A549 (cell line): ENCODE measurements around the gene ZNF397.

Source experiments
- CBX8 ChIP-seq: fragments of 200-600 bp; sonication (generic); IDR thresholded peaks from 2 replicates; pipeline ENCODE4 v1.6.1; 2016
- JUN ChIP-seq, 2 experiments: fragments of >200 bp; sonication (Bioruptor Twin); formaldehyde crosslinking; IDR thresholded peaks; 2 replicates in 1 of 2; 3 replicates in 1 of 2; pipeline ENCODE4 v1.6.1; 2016 to 2017
- KDM1A ChIP-seq: fragments of 200-600 bp; sonication (generic); IDR thresholded peaks from 2 replicates; pipeline ENCODE4 v1.6.1; 2016; ENCODE audit warnings: low read depth, mild to moderate bottlenecking
- TF ChIP-seq, protein P1 (sequence below): fragments of >200 bp; sonication (Bioruptor Twin); formaldehyde crosslinking; IDR thresholded peaks from 3 replicates; pipeline ENCODE4 v1.5.1; 2016

DNA sequence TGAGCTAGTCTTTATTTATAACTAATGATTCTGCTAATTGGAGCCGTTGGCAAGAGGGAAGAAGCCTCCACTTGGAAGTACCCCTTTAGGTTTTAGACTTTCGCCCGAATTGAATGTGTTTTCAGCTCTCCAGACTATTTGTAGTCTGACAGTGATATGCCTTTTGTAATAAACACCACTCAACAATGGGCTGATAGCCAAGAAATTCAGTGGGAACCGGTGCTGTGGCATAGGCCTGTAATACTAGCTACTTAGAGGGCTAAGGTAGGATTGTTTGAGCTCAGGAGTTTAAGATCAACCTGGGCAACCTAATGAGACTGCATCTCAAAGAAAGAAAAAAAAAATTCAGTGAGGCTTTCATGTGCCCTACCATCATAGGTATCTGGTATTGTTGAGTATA is 62.8 kb downstream of the ZNF397 start:
- TF ChIP-seq, protein P1, sequence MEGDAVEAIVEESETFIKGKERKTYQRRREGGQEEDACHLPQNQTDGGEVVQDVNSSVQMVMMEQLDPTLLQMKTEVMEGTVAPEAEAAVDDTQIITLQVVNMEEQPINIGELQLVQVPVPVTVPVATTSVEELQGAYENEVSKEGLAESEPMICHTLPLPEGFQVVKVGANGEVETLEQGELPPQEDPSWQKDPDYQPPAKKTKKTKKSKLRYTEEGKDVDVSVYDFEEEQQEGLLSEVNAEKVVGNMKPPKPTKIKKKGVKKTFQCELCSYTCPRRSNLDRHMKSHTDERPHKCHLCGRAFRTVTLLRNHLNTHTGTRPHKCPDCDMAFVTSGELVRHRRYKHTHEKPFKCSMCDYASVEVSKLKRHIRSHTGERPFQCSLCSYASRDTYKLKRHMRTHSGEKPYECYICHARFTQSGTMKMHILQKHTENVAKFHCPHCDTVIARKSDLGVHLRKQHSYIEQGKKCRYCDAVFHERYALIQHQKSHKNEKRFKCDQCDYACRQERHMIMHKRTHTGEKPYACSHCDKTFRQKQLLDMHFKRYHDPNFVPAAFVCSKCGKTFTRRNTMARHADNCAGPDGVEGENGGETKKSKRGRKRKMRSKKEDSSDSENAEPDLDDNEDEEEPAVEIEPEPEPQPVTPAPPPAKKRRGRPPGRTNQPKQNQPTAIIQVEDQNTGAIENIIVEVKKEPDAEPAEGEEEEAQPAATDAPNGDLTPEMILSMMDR: no peak
- TF ChIP-seq CBX8 (no peak), KDM1A (no peak), JUN (IDR thresholded peaks at IDR 0.05) (no peak)
